Measurements from ENCODE around the gene GLB1L.

GRCh38 chr2:219205165-219205538 is 40.1 kb downstream of the GLB1L start:
- TF ChIP-seq CTCF (optimal IDR thresholded peaks at IDR 0.05 in 1 of 3, IDR thresholded peaks at IDR 0.05 in 1 of 3, conservative IDR thresholded peaks at IDR 0.05 in 1 of 3; ENCODE audit: extremely low read depth in 1 of 3, insufficient read depth in 2 of 3, low read length in 3 of 3): no peak
- no peak for TF ChIP-seq EZH2 (IDR thresholded peaks at IDR 0.05; ENCODE audit: low read length)
